Type B pancreatic cell (in vitro differentiated cells): Measurements from ENCODE around the gene GSTA2. TPM values are rescaled to one million over a fixed set of nuclear protein-coding genes. Genes with fewer than 3 reads are reported as not detected.
"Not testable (repeated sequence)": the region's sequence is repeated elsewhere in the genome, so short reads cannot be mapped to it uniquely, and the experiment has no call there.

Source experiments
- DNase-seq: peaks from one replicate; pipeline ENCODE4 v3.0.0; 2021; ENCODE audit warnings: mixed read lengths; ENCODE audit not compliant: unreplicated experiment; ENCODE audit errors: extremely low spot score
- H3K27ac Mint-ChIP-seq: 2 replicates; pipeline ENCODE4 v1.8.0; 2021; ENCODE audit warnings: mild to moderate bottlenecking, mixed read lengths
- H3K27me3 Mint-ChIP-seq: 2 replicates; pipeline ENCODE4 v1.8.0; 2021; ENCODE audit warnings: mixed read lengths
- H3K36me3 Mint-ChIP-seq: 2 replicates; pipeline ENCODE4 v1.8.0; 2021; ENCODE audit warnings: mixed read lengths
- H3K4me1 Mint-ChIP-seq: one replicate; pipeline ENCODE4 v1.8.0; 2021; ENCODE audit warnings: mixed read lengths; ENCODE audit not compliant: unreplicated experiment
- H3K4me3 Mint-ChIP-seq: 2 replicates; pipeline ENCODE4 v1.8.0; 2021; ENCODE audit warnings: mild to moderate bottlenecking, mixed read lengths
- H3K9me3 Mint-ChIP-seq: 2 replicates; pipeline ENCODE4 v1.8.0; 2021; ENCODE audit warnings: mixed read lengths
- total RNA-seq: library from RNA; stranded (reverse); gene quantifications from 2 replicates; pipeline ENCODE4 v1.2.1, GENCODE V29; 2021; ENCODE audit warnings: low replicate concordance
- TF ChIP-seq, protein P1 (sequence below): fragments of 200-600 bp; sonication (generic); conservative IDR thresholded peaks from 2 replicates; pipeline ENCODE4 v1.5.0; 2021; ENCODE audit warnings: antibody characterized with exemption, mild to moderate bottlenecking

GSTA2 gene
- total RNA-seq, 1 donor from 2014 or later, result 20.7 TPM

- Mint-ChIP-seq H3K4me1 (no peaks in the 10 kb centered on the region), H3K27me3 (no peaks in the 10 kb centered on the region), H3K4me3 (no peak overlapping the region), H3K9me3 (no peaks in the 10 kb centered on the region), H3K36me3 (no peaks in the 10 kb centered on the region), H3K27ac (no peak overlapping the region)
- DNase-seq, result no peak
- TF ChIP-seq, protein P1, sequence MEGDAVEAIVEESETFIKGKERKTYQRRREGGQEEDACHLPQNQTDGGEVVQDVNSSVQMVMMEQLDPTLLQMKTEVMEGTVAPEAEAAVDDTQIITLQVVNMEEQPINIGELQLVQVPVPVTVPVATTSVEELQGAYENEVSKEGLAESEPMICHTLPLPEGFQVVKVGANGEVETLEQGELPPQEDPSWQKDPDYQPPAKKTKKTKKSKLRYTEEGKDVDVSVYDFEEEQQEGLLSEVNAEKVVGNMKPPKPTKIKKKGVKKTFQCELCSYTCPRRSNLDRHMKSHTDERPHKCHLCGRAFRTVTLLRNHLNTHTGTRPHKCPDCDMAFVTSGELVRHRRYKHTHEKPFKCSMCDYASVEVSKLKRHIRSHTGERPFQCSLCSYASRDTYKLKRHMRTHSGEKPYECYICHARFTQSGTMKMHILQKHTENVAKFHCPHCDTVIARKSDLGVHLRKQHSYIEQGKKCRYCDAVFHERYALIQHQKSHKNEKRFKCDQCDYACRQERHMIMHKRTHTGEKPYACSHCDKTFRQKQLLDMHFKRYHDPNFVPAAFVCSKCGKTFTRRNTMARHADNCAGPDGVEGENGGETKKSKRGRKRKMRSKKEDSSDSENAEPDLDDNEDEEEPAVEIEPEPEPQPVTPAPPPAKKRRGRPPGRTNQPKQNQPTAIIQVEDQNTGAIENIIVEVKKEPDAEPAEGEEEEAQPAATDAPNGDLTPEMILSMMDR, result no peak
Measured at GRCh38 chr6:52779237-52779636, 16.0 kb upstream of the GSTA2 start.

DNA sequence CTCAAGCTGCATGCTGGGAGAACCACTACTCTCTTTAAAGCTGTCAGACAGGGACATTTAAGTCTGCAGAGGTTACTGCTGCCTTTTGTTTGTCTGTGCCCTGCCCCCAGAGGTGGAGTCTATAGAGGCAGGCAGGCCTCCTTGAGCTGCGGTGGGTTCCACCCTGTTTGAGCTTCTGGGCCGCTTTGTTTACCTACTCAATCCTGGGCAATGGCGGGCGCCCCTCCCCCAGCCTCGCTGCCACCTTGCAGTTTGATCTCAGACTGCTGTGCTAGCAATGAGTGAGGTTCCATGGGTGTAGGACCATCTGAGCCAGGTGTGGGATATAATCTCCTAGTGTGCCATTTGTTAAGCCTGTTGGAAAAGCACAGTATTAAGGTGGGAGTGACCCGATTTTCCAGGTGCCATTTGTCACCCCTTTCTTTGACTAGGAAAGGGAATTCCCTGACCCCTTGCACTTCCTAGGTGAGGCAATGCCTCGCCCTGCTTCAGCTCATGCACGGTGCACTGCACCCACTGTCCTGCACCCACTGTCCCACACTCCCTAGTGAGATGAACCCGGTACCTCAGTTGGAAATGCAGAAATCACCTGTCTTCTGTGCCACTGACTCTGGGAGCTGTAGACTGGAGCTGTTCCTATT lies 13.6 kb upstream of the GSTA2 start:
- H3K36me3 Mint-ChIP-seq, H3K9me3 Mint-ChIP-seq, H3K27me3 Mint-ChIP-seq, DNase-seq, H3K4me3 Mint-ChIP-seq, H3K4me1 Mint-ChIP-seq, H3K27ac Mint-ChIP-seq: not testable (repeated sequence)

DNA sequence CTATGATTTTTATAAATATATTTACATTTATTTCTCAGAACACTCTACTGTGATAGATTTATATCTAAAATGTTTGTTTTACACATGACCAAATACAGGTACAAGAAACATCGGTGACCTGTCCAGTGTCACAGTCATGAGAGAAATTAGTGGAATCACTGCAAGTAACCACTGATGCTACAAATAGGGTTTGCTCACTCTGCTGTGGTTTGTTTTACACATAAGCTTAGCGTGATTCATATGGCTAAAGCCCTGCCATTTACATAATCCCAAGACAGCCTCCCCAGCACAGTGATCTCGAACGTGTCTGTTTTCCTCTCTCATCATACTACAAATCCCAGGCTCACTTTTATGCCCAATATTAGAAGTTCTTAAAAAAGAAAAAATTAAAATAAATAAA lies 6.1 kb upstream of the GSTA2 start:
- not testable (repeated sequence) for H3K27ac Mint-ChIP-seq, H3K36me3 Mint-ChIP-seq, DNase-seq, H3K4me3 Mint-ChIP-seq, H3K4me1 Mint-ChIP-seq, H3K27me3 Mint-ChIP-seq, H3K9me3 Mint-ChIP-seq

DNA sequence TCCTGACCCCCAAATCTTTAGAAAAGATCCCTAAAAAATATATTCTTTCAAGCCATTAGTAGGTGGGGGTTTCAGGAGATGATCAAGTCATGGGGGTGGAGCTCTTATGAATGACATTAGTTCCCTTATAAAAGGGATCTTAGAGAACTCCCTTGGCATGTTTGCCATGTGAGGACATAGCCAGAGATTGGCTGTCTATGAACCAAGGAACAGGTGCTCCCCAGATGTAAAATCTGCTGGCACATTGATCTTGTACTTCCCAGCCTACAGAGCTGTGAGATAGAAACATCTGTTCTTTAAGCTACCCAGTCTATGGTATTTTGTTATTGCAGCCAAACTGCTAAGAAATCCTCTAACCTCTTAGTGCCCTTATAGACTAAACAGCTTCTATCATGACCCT lies 4.4 kb upstream of the GSTA2 start:
- not testable (repeated sequence) for H3K4me3 Mint-ChIP-seq, H3K4me1 Mint-ChIP-seq, H3K9me3 Mint-ChIP-seq, DNase-seq, H3K27me3 Mint-ChIP-seq, H3K36me3 Mint-ChIP-seq, H3K27ac Mint-ChIP-seq

- not testable (repeated sequence) for H3K27me3 Mint-ChIP-seq, H3K4me1 Mint-ChIP-seq, H3K36me3 Mint-ChIP-seq, DNase-seq, H3K9me3 Mint-ChIP-seq
- peak overlapping the region; percentile 7 for H3K27ac Mint-ChIP-seq
- peak overlapping the region; percentile 17 for H3K4me3 Mint-ChIP-seq
Measured at GRCh38 chr6:52761673-52762491, 1.4 kb downstream of the GSTA2 start.

DNA sequence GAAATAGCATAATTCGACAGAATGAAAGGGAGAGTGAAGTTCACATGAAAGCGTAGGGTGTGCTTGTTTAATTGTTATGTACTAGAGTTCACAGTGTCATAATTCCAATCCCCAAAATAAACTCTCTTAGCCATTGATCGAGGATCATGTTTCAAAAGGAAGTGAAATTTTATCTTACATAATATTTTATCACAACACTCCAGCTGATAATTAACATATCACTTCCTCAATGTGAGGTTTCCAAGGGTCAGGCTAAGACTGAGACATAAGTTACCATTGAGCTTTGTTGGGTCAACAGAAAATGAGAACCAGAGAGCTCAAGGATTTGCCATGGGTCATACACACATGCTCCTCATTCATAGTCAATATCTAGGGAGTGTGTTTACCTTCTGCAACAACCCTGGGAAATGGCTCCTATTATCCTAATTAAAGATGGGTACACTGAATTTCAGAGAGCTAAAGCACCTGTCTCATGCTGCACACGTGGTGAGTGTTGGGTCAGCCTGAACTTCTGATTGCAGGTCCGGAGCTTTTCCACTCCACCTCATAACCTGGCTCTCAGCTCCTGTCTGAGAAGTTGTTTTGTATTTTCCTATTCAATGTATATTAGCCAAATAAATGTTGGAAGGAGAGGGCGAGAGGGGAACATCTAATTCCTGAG lies 3.0 kb downstream of the GSTA2 start:
- Mint-ChIP-seq H3K4me3 (no peak overlapping the region), H3K9me3 (no peaks in the 10 kb centered on the region), H3K36me3 (no peaks in the 10 kb centered on the region), H3K4me1 (peaks cover 6% of the 10 kb centered on the region), H3K27ac (no peak overlapping the region), H3K27me3 (no peaks in the 10 kb centered on the region)
- DNase-seq, result no peak
- TF ChIP-seq, protein P1, result no peak

- Mint-ChIP-seq H3K9me3 (no peaks in the 10 kb centered on the region), H3K4me1 (peaks cover 6% of the 10 kb centered on the region), H3K36me3 (no peaks in the 10 kb centered on the region), H3K27me3 (no peaks in the 10 kb centered on the region), H3K27ac (no peak overlapping the region), H3K4me3 (no peak overlapping the region)
- TF ChIP-seq, protein P1, result no peak
- DNase-seq, result no peak
Measured at GRCh38 chr6:52759085-52759484, 4.2 kb downstream of the GSTA2 start.

GRCh38 chr6:52757651-52758338 lies 5.5 kb downstream of the GSTA2 start:
- not testable (repeated sequence) for DNase-seq, H3K4me3 Mint-ChIP-seq, H3K36me3 Mint-ChIP-seq, H3K27ac Mint-ChIP-seq, H3K4me1 Mint-ChIP-seq, H3K27me3 Mint-ChIP-seq, H3K9me3 Mint-ChIP-seq
